ENCODE data around the gene HOXC5. TPM values are rescaled to one million over a fixed set of nuclear protein-coding genes. Genes with fewer than 3 reads are reported as not detected.

Gene HOXC5
- total and polyA plus RNA-seq, 9 donors = 1.8 to 11.0 (median 2.9) TPM

DNA sequence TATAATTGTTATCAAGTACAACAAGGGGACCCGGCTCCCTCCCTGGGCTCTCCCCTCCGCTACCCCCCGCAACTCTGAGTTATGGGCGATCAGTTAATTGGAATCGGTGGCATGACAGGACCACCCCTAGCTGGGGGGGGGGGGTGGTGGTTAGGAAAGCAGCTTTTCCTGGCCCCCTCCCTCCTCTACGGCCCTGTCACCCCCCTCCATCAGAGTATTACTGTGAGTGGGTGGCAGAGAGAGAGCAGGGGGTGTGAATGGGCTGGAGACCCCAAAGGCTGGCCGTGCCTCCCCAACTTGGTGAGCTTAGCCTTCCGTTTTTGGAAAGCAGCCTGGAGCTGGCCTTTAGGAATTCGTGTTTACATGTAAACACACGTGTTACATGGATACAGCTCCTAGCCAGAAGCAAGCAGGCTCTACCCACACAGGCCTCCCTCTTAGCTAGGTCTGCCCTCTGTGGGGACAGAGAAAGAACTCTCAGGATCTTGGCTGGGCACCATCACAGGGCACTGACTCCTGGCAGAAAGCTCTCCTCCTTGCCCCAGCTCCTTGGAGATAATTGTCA is 19.7 kb downstream of the HOXC5 start:
- DNase-seq = peak; percentile 28 to 58 (median 51)
- H3K36me3 ChIP-seq = no peaks in the 10 kb centered on the region
- peaks cover 7% of the 10 kb centered on the region for H3K4me1 ChIP-seq (ENCODE audit: insufficient read depth)
- no peaks in the 10 kb centered on the region for H3K27me3 ChIP-seq
- intact Hi-C loops (cut with DNase I) = no loop called here
- TF ChIP-seq EP300 (IDR thresholded peaks at IDR 0.05) (no peak), POLR2A (IDR thresholded peaks at IDR 0.05) (no peak)
- TF ChIP-seq, protein P1, sequence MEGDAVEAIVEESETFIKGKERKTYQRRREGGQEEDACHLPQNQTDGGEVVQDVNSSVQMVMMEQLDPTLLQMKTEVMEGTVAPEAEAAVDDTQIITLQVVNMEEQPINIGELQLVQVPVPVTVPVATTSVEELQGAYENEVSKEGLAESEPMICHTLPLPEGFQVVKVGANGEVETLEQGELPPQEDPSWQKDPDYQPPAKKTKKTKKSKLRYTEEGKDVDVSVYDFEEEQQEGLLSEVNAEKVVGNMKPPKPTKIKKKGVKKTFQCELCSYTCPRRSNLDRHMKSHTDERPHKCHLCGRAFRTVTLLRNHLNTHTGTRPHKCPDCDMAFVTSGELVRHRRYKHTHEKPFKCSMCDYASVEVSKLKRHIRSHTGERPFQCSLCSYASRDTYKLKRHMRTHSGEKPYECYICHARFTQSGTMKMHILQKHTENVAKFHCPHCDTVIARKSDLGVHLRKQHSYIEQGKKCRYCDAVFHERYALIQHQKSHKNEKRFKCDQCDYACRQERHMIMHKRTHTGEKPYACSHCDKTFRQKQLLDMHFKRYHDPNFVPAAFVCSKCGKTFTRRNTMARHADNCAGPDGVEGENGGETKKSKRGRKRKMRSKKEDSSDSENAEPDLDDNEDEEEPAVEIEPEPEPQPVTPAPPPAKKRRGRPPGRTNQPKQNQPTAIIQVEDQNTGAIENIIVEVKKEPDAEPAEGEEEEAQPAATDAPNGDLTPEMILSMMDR (IDR thresholded peaks at IDR 0.05) = no peak
- H3K27ac ChIP-seq = peak overlapping the region in 1 of 2 donors; percentile 58
- H3K4me3 ChIP-seq = no peak overlapping the region
- H3K9me3 ChIP-seq = no peaks in the 10 kb centered on the region
- 16 to 35% (median 25%) methylated on average over 10 of the region's 10 CpGs for WGBS, 3 donors

DNA sequence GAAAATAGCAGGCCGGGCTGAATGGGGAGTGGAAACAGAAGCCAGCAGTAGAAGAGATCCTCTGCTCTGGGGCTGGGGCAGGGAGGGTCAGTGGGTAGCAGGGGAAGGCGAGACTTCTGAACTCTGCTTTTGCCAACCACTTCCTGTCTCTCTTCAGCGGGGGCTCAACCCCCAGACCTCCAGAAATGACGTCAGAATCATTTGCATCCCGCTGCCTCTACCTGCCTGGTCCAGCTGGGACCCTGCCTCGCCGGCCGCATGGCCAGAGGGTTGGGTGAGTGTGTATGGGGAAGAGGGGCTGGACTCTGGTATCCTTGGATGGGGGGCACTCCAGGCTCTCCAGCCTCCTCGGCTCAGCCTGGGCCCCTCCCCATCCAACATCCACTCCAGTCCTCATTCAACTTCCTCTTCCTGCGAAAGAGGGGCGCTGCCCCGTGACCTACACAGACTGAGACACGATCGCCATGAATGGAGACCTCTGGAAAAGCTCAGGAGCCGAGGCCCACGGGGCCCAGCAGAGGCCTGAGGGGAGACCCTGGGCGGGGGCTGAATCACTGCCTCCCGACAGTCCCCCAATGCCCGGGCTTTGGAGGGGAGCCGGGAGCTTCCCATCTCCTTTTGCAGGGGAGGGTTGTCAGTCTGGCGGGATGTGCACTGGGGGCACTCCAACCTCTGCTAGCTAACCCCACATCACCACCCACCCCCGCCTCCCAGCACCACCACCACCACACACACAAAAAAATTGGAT is 20.3 kb downstream of the HOXC5 start:
- TF ChIP-seq POLR2A (IDR thresholded peaks at IDR 0.05) = no peak
- TF ChIP-seq, protein P1 (IDR thresholded peaks at IDR 0.05) = no peak
- TF ChIP-seq EP300 (IDR thresholded peaks at IDR 0.05) = no peak
- peak in 4 of 5 donors; percentile 28 to 61 (median 54) for DNase-seq
- H3K27me3 ChIP-seq = no peaks in the 10 kb centered on the region
- intact Hi-C loops (cut with DNase I) = no loop called here
- H3K27ac ChIP-seq = peak overlapping the region; percentile 32 to 58
- peak overlapping the region; percentile 34 for H3K4me3 ChIP-seq
- H3K4me1 ChIP-seq (ENCODE audit: insufficient read depth) = peaks cover 7% of the 10 kb centered on the region
- no peaks in the 10 kb centered on the region for H3K36me3 ChIP-seq
- no peaks in the 10 kb centered on the region for H3K9me3 ChIP-seq
- 13 to 35% (median 14%) methylated on average over 22 of the region's 22 CpGs for WGBS, 3 donors

DNA sequence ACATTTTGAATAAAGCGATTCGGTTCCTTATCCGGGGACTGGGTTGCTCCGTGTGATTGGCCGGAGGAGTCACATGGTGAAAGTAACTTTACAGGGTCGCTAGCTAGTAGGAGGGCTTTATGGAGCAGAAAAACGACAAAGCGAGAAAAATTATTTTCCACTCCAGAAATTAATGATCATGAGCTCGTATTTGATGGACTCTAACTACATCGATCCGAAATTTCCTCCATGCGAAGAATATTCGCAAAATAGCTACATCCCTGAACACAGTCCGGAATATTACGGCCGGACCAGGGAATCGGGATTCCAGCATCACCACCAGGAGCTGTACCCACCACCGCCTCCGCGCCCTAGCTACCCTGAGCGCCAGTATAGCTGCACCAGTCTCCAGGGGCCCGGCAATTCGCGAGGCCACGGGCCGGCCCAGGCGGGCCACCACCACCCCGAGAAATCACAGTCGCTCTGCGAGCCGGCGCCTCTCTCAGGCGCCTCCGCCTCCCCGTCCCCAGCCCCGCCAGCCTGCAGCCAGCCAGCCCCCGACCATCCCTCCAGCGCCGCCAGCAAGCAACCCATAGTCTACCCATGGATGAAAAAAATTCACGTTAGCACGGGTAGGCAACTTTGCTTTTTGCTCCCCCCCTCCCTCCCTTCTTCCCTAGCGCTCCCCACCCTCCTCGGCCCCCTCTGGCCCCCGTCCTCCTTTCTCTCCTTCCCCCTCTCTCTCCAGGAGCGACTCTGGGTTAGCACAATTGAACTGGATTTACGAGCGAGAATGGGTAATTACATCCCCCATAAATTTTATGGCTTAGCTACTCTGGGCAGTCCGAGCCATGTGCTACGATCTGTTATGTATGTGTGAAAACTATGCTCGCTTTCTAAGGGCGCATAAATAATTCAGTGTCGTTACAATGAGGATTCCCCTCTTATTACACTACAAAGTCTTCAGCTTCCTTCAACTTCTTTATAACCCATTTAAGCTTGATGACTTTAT is 21.2 kb downstream of the HOXC5 start, which contains the start of gene HOXC4:
Gene HOXC4 (plus strand): TSS at position 85 of the 991 bp plus-strand sequence. CDS start 88 bp downstream, at position 173.
- Histone ChIP-seq H3K36me3 (no peaks in the 10 kb centered on the region), H3K9me3 (no peaks in the 10 kb centered on the region), H3K4me1 (ENCODE audit: insufficient read depth) (peaks cover 7% of the 10 kb centered on the region), H3K27ac (peak within 1 kb of the TSS; percentile 32 to 58), H3K4me3 (peak within 1 kb of the TSS; percentile 34), H3K27me3 (no peaks in the 10 kb centered on the region)
- TF ChIP-seq, protein P1 (IDR thresholded peaks at IDR 0.05) = no peak
- no peak for TF ChIP-seq POLR2A (IDR thresholded peaks at IDR 0.05)
- TF ChIP-seq EP300 (IDR thresholded peaks at IDR 0.05) = no peak
- intact Hi-C loops (cut with DNase I) = no loop called here
- 12 to 28% (median 13%) methylated on average over 52 of the region's 52 CpGs for WGBS, 3 donors
- peak; percentile 40 to 65 (median 60) for DNase-seq

DNA sequence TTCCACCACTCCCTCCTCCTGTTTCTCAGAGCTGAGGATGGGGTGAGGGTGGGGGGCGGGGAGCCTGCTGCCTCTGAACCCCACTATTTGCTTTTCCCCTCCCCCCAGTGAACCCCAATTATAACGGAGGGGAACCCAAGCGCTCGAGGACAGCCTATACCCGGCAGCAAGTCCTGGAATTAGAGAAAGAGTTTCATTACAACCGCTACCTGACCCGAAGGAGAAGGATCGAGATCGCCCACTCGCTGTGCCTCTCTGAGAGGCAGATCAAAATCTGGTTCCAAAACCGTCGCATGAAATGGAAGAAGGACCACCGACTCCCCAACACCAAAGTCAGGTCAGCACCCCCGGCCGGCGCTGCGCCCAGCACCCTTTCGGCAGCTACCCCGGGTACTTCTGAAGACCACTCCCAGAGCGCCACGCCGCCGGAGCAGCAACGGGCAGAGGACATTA is 21.9 kb downstream of the HOXC5 start:
- TF ChIP-seq EP300 (IDR thresholded peaks at IDR 0.05) = no peak
- TF ChIP-seq POLR2A (IDR thresholded peaks at IDR 0.05) = no peak
- TF ChIP-seq, protein P1 (IDR thresholded peaks at IDR 0.05) = no peak
- peak in 1 of 5 donors; percentile 47 for DNase-seq
- Histone ChIP-seq H3K27me3 (no peaks in the 10 kb centered on the region), H3K36me3 (no peaks in the 10 kb centered on the region), H3K9me3 (no peaks in the 10 kb centered on the region), H3K4me1 (ENCODE audit: insufficient read depth) (peaks cover 7% of the 10 kb centered on the region), H3K4me3 (peak overlapping the region; percentile 34), H3K27ac (no peak overlapping the region)
- 22 to 58% (median 25%) methylated on average over 24 of the region's 24 CpGs for WGBS, 3 donors
- intact Hi-C loops (cut with DNase I) = no loop called here
